IMR-90 (cell line): ENCODE results near the gene CCSER1. TPM values are rescaled to one million over a fixed set of nuclear protein-coding genes. Genes with fewer than 3 reads are reported as not detected.

Experiments
- ATAC-seq: fragments of 200-7000 bp; cut with Tn5 transposase; 2 replicates; pipeline ENCODE4 v1.9.1; 2020; ENCODE audit warnings: low read depth, mild to moderate bottlenecking, moderate library complexity
- BruUV-seq: library from RNA; stranded (reverse); fragments of 400-500 nt; replicated peaks from 2 replicates; lab custom pipeline; 2021; lab: Mats Ljungman, UMichigan
- CTCF ChIA-PET: fragments of 300-600 bp; formaldehyde crosslinking; extraction: SDS; loops from one replicate; lab custom pipeline; 2021; ENCODE audit warnings: antibody characterized with exemption; lab: Yijun Ruan, JAX
- POLR2A ChIA-PET: fragments of 300-600 bp; sonication (Branson Sonifier 250); formaldehyde crosslinking; loops from one replicate; lab custom pipeline; 2022; ENCODE audit warnings: antibody characterized with exemption; ENCODE audit not compliant: unreplicated experiment; lab: Charles Lee
- DNase-seq: peaks from one replicate; pipeline ENCODE4 v3.0.0; 2013
- H2AFZ ChIP-seq: replicated peaks from 2 replicates; pipeline ENCODE3; 2013; ENCODE audit warnings: low read length, mild to moderate bottlenecking; ENCODE audit not compliant: poor library complexity
- H2AK5ac ChIP-seq: 2 replicates; pipeline ENCODE4 v1.6.1; 2013; ENCODE audit warnings: low read depth, low read length, inconsistent platforms
- H2AK9ac ChIP-seq: replicated peaks from 2 replicates; pipeline ENCODE3; 2013; ENCODE audit warnings: mild to moderate bottlenecking, low read depth, low read length, moderate library complexity; ENCODE audit not compliant: poor library complexity
- H2BK120ac ChIP-seq: 2 replicates; pipeline ENCODE4 v1.6.1; 2013; ENCODE audit warnings: low read depth, low read length, inconsistent platforms
- H2BK15ac ChIP-seq: 3 replicates; pipeline ENCODE4 v1.6.1; 2013; ENCODE audit warnings: low read depth, low read length, inconsistent platforms
- H2BK20ac ChIP-seq: 2 replicates; pipeline ENCODE4 v1.6.1; 2013; ENCODE audit warnings: low read depth, mild to moderate bottlenecking, inconsistent platforms, low read length, moderate library complexity
- H2BK5ac ChIP-seq: 2 replicates; pipeline ENCODE4 v1.6.1; 2013; ENCODE audit warnings: mild to moderate bottlenecking, low read depth, low read length, inconsistent platforms; ENCODE audit not compliant: poor library complexity, severe bottlenecking
- H3K14ac ChIP-seq: replicated peaks from 2 replicates; pipeline ENCODE4 v1.6.1; 2013; ENCODE audit warnings: low read depth, low read length, inconsistent platforms
- H3K18ac ChIP-seq: 2 replicates; pipeline ENCODE4 v1.6.1; 2013; ENCODE audit warnings: low read depth, low read length, control low read depth
- H3K23ac ChIP-seq: 2 replicates; pipeline ENCODE4 v1.6.1; 2013; ENCODE audit warnings: low read depth, low read length, inconsistent platforms
- H3K27ac ChIP-seq: 2 replicates; pipeline ENCODE4 v1.5.1; 2013; ENCODE audit warnings: mild to moderate bottlenecking, control low read depth, low read length; ENCODE audit not compliant: insufficient read depth
- H3K27me3 ChIP-seq: 2 replicates; pipeline ENCODE4 v1.6.1; 2013; ENCODE audit warnings: low read length; ENCODE audit not compliant: control insufficient read depth, insufficient read depth
- H3K36me3 ChIP-seq: 2 replicates; pipeline ENCODE4 v1.6.1; 2013; ENCODE audit warnings: low read length, mixed read lengths; ENCODE audit not compliant: control insufficient read depth, insufficient read depth
- H3K4ac ChIP-seq: 2 replicates; pipeline ENCODE4 v1.6.1; 2013; ENCODE audit warnings: low read depth, low read length, inconsistent platforms
- H3K4me1 ChIP-seq: 2 replicates; pipeline ENCODE4 v1.6.1; 2013; ENCODE audit warnings: low read length, mixed read lengths; ENCODE audit not compliant: control insufficient read depth, insufficient read depth
- H3K4me2 ChIP-seq: 2 replicates; pipeline ENCODE4 v1.6.1; 2013; ENCODE audit warnings: low read depth, mild to moderate bottlenecking, control low read depth, low read length, moderate library complexity
- H3K4me3 ChIP-seq: 2 replicates; pipeline ENCODE4 v1.5.1; 2013; ENCODE audit warnings: low read depth, mild to moderate bottlenecking, control low read depth, low read length, moderate library complexity; ENCODE audit not compliant: insufficient read depth
- H3K56ac ChIP-seq: 2 replicates; pipeline ENCODE4 v1.6.1; 2013; ENCODE audit warnings: low read length, inconsistent platforms; ENCODE audit not compliant: insufficient read depth; ENCODE audit errors: extremely low read depth
- H3K79me1 ChIP-seq, 2 experiments: 2 replicates each; pipeline ENCODE4 v1.6.1; 2013; ENCODE audit warnings: low read length in 2 of 2, inconsistent platforms in 1 of 2, low read depth in 1 of 2
- H3K9ac ChIP-seq: 2 replicates; pipeline ENCODE4 v1.6.1; 2013; ENCODE audit warnings: low read depth, low read length, control low read depth
- H3K9me1 ChIP-seq: 2 replicates; pipeline ENCODE4 v1.6.1; 2013; ENCODE audit warnings: low read length, inconsistent platforms; ENCODE audit not compliant: insufficient read depth
- H3K9me3 ChIP-seq: 2 replicates; pipeline ENCODE4 v1.6.1; 2013; ENCODE audit warnings: low read length; ENCODE audit not compliant: control insufficient read depth, insufficient read depth
- H4K20me1 ChIP-seq: 2 replicates; pipeline ENCODE4 v1.6.1; 2013; ENCODE audit warnings: low read length, inconsistent platforms; ENCODE audit not compliant: insufficient read depth
- H4K5ac ChIP-seq: 2 replicates; pipeline ENCODE4 v1.6.1; 2013; ENCODE audit warnings: mild to moderate bottlenecking, low read depth, low read length, control low read depth
- H4K8ac ChIP-seq, 2 experiments: 2 replicates each; pipeline ENCODE4 v1.6.1; 2013; ENCODE audit warnings: low read depth in 2 of 2, low read length in 2 of 2, control low read depth in 1 of 2, inconsistent platforms in 1 of 2
- H4K91ac ChIP-seq: 2 replicates; pipeline ENCODE4 v1.6.1; 2013; ENCODE audit warnings: low read depth, low read length, inconsistent platforms; ENCODE audit not compliant: insufficient read depth
- RCOR1 ChIP-seq: IDR thresholded peaks from 2 replicates; pipeline ENCODE4 v1.6.1; 2012; ENCODE audit warnings: mild to moderate bottlenecking, low read length, improper control_type of control experiment; ENCODE audit not compliant: insufficient replicate concordance
- WGBS, 2 experiments: methylation state at CpG; one replicate each; pipeline versions ENCODE4 v1.1.5 to v1.1.7; 2013; ENCODE audit warnings: missing lambda C conversion rate in 2 of 2; ENCODE audit not compliant: insufficient read length in 1 of 2; ENCODE audit errors: extremely low coverage in 2 of 2; 5-methylcytosine and 5-hydroxymethylcytosine counted together
- dilution Hi-C: fragments of 300-500 bp; cut with HindIII; formaldehyde crosslinking; loops from one replicate; pipeline ENCODE4 v1.14.3; 2018; ENCODE audit warnings: low sequenced_read_pairs; ENCODE audit not compliant: unreplicated experiment
- in situ Hi-C: fragments of 300-500 bp; cut with MboI; formaldehyde crosslinking; loops from 3 replicates; pipeline ENCODE4 v1.14.3; 2019; ENCODE audit warnings: low sequenced_read_pairs, inconsistent platforms, mixed read lengths
- intact Hi-C: fragments of 100-400 bp; cut with micrococcal nuclease; formaldehyde crosslinking; loops from 2 replicates; pipeline ENCODE4 v1.10.0; 2022
- polyA plus RNA-seq, 3 experiments: library from polyadenylated mRNA; depleted of rRNA; stranded (reverse); fragments of >200 nt; gene quantifications; 2 replicates each; pipeline ENCODE4 v1.2.3, GENCODE V29; 2012; ENCODE audit warnings: low replicate concordance in 1 of 3
- total RNA-seq: library from RNA; depleted of rRNA; stranded (reverse); fragments of >200 nt; gene quantifications from 2 replicates; pipeline ENCODE4 v1.2.3, GENCODE V29; 2012

CCSER1 gene
- total and polyA plus RNA-seq, 2 of the 4 experiments (the other 2 are of a cell fraction): not detected

- Histone ChIP-seq H3K14ac (no peak overlapping the region), H3K23ac (no peak overlapping the region), H4K20me1 (no peaks in the 10 kb centered on the region), H4K5ac (no peak overlapping the region), H3K9ac (no peak overlapping the region), H3K27ac (no peak overlapping the region), H3K79me1 (no peaks in the 10 kb centered on the region), H2BK20ac (no peak overlapping the region), H3K4me3 (no peak overlapping the region), H3K9me1 (no peaks in the 10 kb centered on the region), H3K27me3 (no peaks in the 10 kb centered on the region), H4K8ac (no peak overlapping the region), H3K9me3 (no peaks in the 10 kb centered on the region), H2AK9ac (no peak overlapping the region), H2BK15ac (no peak overlapping the region), H2BK5ac (no peak overlapping the region), H3K4me1 (no peaks in the 10 kb centered on the region), H3K4me2 (no peak overlapping the region), H4K91ac (no peak overlapping the region), H3K56ac (no peak overlapping the region), H3K36me3 (no peaks in the 10 kb centered on the region), H2AK5ac (no peak overlapping the region), H3K4ac (no peak overlapping the region), H3K18ac (no peak overlapping the region), H2AFZ (no peak overlapping the region), H2BK120ac (no peak overlapping the region)
- TF ChIP-seq RCOR1: no peak
- dilution Hi-C loops (no loop called here), intact Hi-C loops (no loop called here), in situ Hi-C loops (no loop called here)
- no peak for DNase-seq
- POLR2A ChIA-PET: no interaction called here
- BruUV-seq: no TSS peak
- CTCF ChIA-PET: no interaction called here
- WGBS, 2 experiments: no CpG with 5 or more reads among the region's 1 CpG
- no peak for ATAC-seq
Observed at GRCh38 chr4:90994851-90995574, 867.8 kb downstream of the CCSER1 start.
